OCI-LY1 (cell line): ENCODE data around the gene SH3GL2.

ENCODE experiments used
- H2AFZ ChIP-seq: fragments of 200-600 bp; sonication (generic), shearing (Covaris generic); 2 replicates; pipeline ENCODE4 v1.6.0; 2014; ENCODE audit warnings: antibody characterized with exemption, mild to moderate bottlenecking, low read length
- H3F3A ChIP-seq: fragments of 200-600 bp; sonication (generic), shearing (Covaris generic); 2 replicates; pipeline ENCODE4 v1.6.0; 2014; ENCODE audit warnings: mild to moderate bottlenecking, antibody characterized with exemption, low read length, moderate library complexity; ENCODE audit not compliant: insufficient read depth
- H3K27ac ChIP-seq: fragments of 200-600 bp; sonication (generic); 2 replicates; pipeline ENCODE4 v1.5.1; 2014; ENCODE audit warnings: low read length, mixed run types, mild to moderate bottlenecking, low read depth; ENCODE audit not compliant: poor library complexity, severe bottlenecking
- H3K27me3 ChIP-seq: fragments of 200-600 bp; sonication (generic); 2 replicates; pipeline ENCODE4 v1.6.0; 2014; ENCODE audit warnings: antibody characterized with exemption, mild to moderate bottlenecking, low read length, moderate library complexity; ENCODE audit not compliant: insufficient read depth
- H3K36me3 ChIP-seq: fragments of 200-600 bp; sonication (generic); 2 replicates; pipeline ENCODE4 v1.6.1; 2014; ENCODE audit warnings: mild to moderate bottlenecking, antibody characterized with exemption, low read length, moderate library complexity, mixed read lengths; ENCODE audit not compliant: insufficient read depth
- H3K4me1 ChIP-seq: fragments of 200-600 bp; sonication (generic); 2 replicates; pipeline ENCODE4 v1.5.1; 2014; ENCODE audit warnings: mild to moderate bottlenecking, low read length, moderate library complexity; ENCODE audit not compliant: insufficient read depth, severe bottlenecking
- H3K4me2 ChIP-seq: fragments of 200-600 bp; sonication (generic), shearing (Covaris generic); 2 replicates; pipeline ENCODE4 v1.6.1; 2014; ENCODE audit warnings: low read length
- H3K4me3 ChIP-seq: fragments of 200-600 bp; sonication (generic); 2 replicates; pipeline ENCODE4 v1.5.1; 2014; ENCODE audit warnings: low read length, low read depth, mild to moderate bottlenecking, mixed read lengths; ENCODE audit not compliant: poor library complexity, severe bottlenecking
- H3K79me2 ChIP-seq: fragments of 200-600 bp; shearing (Covaris generic); 2 replicates; pipeline ENCODE4 v1.6.1; 2016; ENCODE audit warnings: mixed run types, low read length, mixed read lengths; ENCODE audit not compliant: insufficient read depth
- H3K9ac ChIP-seq: fragments of 200-600 bp; sonication (generic), shearing (Covaris generic); 2 replicates; pipeline ENCODE4 v1.6.1; 2014; ENCODE audit warnings: mild to moderate bottlenecking, low read length, mixed read lengths
- H3K9me2 ChIP-seq: fragments of 200-600 bp; sonication (generic), shearing (Covaris generic); 2 replicates; pipeline ENCODE4 v1.6.1; 2014; ENCODE audit warnings: low read depth, mild to moderate bottlenecking, low read length, mixed read lengths
- H3K9me3 ChIP-seq: fragments of 200-600 bp; shearing (Covaris generic); 2 replicates; pipeline ENCODE4 v1.6.1; 2014; ENCODE audit warnings: low read length, mixed read lengths
- H4K20me1 ChIP-seq: fragments of 200-600 bp; sonication (generic), shearing (Covaris generic); 2 replicates; pipeline ENCODE4 v1.6.0; 2016; ENCODE audit warnings: mild to moderate bottlenecking, low read length; ENCODE audit not compliant: insufficient read depth
- EZH2 ChIP-seq: fragments of 200-600 bp; sonication (generic), shearing (Covaris generic); IDR thresholded peaks from 2 replicates; pipeline ENCODE4 v1.8.0; 2017; ENCODE audit warnings: borderline replicate concordance, mixed run types, mild to moderate bottlenecking, antibody characterized with exemption, low read length, moderate library complexity, mixed read lengths
- TF ChIP-seq, protein P1 (sequence below): fragments of 200-600 bp; sonication (generic), shearing (Covaris generic); IDR thresholded peaks from 2 replicates; pipeline ENCODE4 v1.5.1; 2017; ENCODE audit warnings: mild to moderate bottlenecking, antibody characterized with exemption, low read length, moderate library complexity, mixed read lengths

Gene SH3GL2

DNA sequence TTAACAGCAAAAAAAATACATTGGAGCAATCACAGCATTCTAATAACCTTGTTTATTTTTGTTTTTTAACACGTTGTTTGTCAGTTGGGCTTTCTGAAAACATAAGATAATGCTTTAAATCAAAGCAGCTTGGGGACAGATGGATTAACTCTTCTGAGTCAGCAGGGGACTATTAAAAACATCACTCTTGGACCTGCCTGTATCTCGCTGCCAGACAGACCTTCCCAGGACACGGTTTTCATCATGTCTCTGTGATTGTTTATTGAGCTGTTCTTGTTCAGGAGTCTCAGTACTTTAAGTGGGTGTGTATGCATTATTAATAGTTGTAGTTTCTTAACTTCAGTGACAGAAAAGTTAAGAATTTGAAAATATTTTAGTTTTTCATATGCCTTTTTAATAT, 173.2 kb downstream of the SH3GL2 start:
- no peak for TF ChIP-seq EZH2
- TF ChIP-seq, protein P1, sequence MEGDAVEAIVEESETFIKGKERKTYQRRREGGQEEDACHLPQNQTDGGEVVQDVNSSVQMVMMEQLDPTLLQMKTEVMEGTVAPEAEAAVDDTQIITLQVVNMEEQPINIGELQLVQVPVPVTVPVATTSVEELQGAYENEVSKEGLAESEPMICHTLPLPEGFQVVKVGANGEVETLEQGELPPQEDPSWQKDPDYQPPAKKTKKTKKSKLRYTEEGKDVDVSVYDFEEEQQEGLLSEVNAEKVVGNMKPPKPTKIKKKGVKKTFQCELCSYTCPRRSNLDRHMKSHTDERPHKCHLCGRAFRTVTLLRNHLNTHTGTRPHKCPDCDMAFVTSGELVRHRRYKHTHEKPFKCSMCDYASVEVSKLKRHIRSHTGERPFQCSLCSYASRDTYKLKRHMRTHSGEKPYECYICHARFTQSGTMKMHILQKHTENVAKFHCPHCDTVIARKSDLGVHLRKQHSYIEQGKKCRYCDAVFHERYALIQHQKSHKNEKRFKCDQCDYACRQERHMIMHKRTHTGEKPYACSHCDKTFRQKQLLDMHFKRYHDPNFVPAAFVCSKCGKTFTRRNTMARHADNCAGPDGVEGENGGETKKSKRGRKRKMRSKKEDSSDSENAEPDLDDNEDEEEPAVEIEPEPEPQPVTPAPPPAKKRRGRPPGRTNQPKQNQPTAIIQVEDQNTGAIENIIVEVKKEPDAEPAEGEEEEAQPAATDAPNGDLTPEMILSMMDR: no peak
- H3K9me2 ChIP-seq: no peaks in the 10 kb centered on the region

DNA sequence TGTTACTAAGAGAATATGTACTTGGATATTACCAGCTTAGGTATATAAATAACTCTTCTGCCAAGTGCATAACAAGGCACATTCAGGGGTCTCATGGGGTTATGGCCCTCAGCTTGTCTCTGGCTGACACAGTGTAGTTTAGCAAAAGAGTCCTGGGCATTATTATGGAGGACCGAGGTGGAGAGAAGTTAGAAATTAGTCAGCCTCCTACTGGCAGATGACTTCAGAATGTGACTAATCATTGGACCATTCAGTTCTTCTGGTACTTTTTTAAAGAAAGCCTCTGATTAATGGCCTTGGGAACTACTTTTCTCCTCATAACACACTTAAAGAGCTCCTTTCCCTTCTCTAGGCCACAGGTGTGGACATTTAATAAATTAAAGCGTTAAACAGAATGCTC, 178.9 kb downstream of the SH3GL2 start:
- Histone ChIP-seq H3K9me3 (no peaks in the 10 kb centered on the region), H3K4me1 (no peaks in the 10 kb centered on the region), H3K9me2 (no peaks in the 10 kb centered on the region), H3K36me3 (no peaks in the 10 kb centered on the region), H3K9ac (no peak overlapping the region), H2AFZ (no peak overlapping the region), H3K27me3 (no peaks in the 10 kb centered on the region), H3K27ac (no peak overlapping the region), H4K20me1 (no peaks in the 10 kb centered on the region), H3F3A (no peaks in the 10 kb centered on the region), H3K4me3 (no peak overlapping the region), H3K79me2 (no peaks in the 10 kb centered on the region), H3K4me2 (no peak overlapping the region)
- TF ChIP-seq, protein P1: no peak
- TF ChIP-seq EZH2: no peak

More for the DNA sequence above, 173.2 kb downstream of the SH3GL2 start:
- no peaks in the 10 kb centered on the region for H3F3A ChIP-seq
- H3K4me3 ChIP-seq: no peak overlapping the region
- H4K20me1 ChIP-seq: no peaks in the 10 kb centered on the region
- H3K27me3 ChIP-seq: no peaks in the 10 kb centered on the region
- no peak overlapping the region for H2AFZ ChIP-seq
- H3K79me2 ChIP-seq: no peaks in the 10 kb centered on the region
- H3K27ac ChIP-seq: no peak overlapping the region
- H3K4me2 ChIP-seq: no peak overlapping the region
- H3K9ac ChIP-seq: no peak overlapping the region
- no peaks in the 10 kb centered on the region for H3K9me3 ChIP-seq
- no peaks in the 10 kb centered on the region for H3K4me1 ChIP-seq
- H3K36me3 ChIP-seq: no peaks in the 10 kb centered on the region

DNA sequence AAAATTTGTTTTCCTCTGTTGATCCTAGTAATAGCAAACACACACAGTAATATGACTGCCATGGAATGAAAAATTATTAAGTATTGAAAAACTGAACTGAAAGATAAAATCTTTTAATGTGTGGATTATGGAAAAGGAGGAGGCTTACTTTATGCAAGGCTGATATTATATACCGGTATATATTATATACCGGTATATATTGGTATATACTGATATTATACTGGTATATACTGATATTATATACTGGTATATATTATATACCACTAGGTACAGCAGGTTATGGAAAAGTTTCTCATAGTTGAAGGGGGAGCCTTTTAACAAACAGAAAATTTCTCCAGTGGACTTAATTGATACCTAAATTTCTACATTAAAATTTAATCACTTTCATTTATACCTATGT, 181.4 kb downstream of the SH3GL2 start:
- no peak overlapping the region for H3K27ac ChIP-seq
- H3K9ac ChIP-seq: no peak overlapping the region
- no peak overlapping the region for H2AFZ ChIP-seq
- TF ChIP-seq, protein P1: no peak
- TF ChIP-seq EZH2: no peak
- H3K36me3 ChIP-seq: no peaks in the 10 kb centered on the region
- H3K4me3 ChIP-seq: no peak overlapping the region
- no peaks in the 10 kb centered on the region for H3K79me2 ChIP-seq
- no peaks in the 10 kb centered on the region for H4K20me1 ChIP-seq
- H3K4me2 ChIP-seq: no peak overlapping the region
- no peaks in the 10 kb centered on the region for H3K4me1 ChIP-seq
- no peaks in the 10 kb centered on the region for H3K9me3 ChIP-seq
- H3K27me3 ChIP-seq: no peaks in the 10 kb centered on the region
- H3F3A ChIP-seq: no peaks in the 10 kb centered on the region
- H3K9me2 ChIP-seq: no peaks in the 10 kb centered on the region
